Uterine smooth muscle cell (primary cell): Measurements from ENCODE around the gene SMIM7. TPM values are rescaled to one million over a fixed set of nuclear protein-coding genes. Genes with fewer than 3 reads are reported as not detected.

Experiments used
- total RNA-seq: library from RNA; depleted of rRNA; stranded (reverse); fragments of >200 nt; gene quantifications from 2 replicates; pipeline ENCODE4 v1.2.3, GENCODE V29; 2014

The SMIM7 gene
- 77.8 and 78.2 TPM in 2 replicates for total RNA-seq

GRCh38 chr19:16659832-16660708 lies at the start of gene SMIM7:
SMIM7 (minus strand) TSS chr19:16660144; CDS start chr19:16660110, 34 bp downstream.

GRCh38 chr19:16660763-16661479 lies 977 bp upstream of the SMIM7 start, which contains the start of gene TMEM38A:
TMEM38A (plus strand) TSS chr19:16661139; CDS start chr19:16661218, 79 bp downstream.

GRCh38 chr19:16628183-16628983 lies 31.6 kb downstream of the SMIM7 start, which contains the start of gene MED26:
MED26 (minus strand) TSS chr19:16628204; CDS start chr19:16627943, 261 bp downstream.

Other genes starting within 250 kb of the SMIM7 start
- 13.1 and 14.7 TPM in 2 replicates for gene EPS15L1, start 188.2 kb downstream of the SMIM7 start, total RNA-seq
- gene CALR3, start 164.0 kb downstream of the SMIM7 start, total RNA-seq: 0.22 TPM in 1 of 2 replicates, not detected in the other
- gene C19orf44, start 163.8 kb downstream of the SMIM7 start, total RNA-seq: 3.7 and 4.0 TPM in 2 replicates
- 3.9 and 5.4 TPM in 2 replicates for gene CHERP, start 117.7 kb downstream of the SMIM7 start, total RNA-seq
- gene SLC35E1, start 87.7 kb downstream of the SMIM7 start, total RNA-seq: 24.1 and 31.1 TPM in 2 replicates
- gene MED26, start 31.9 kb downstream of the SMIM7 start, total RNA-seq: 3.6 and 5.2 TPM in 2 replicates
- gene TMEM38A, start 995 bp upstream of the SMIM7 start, total RNA-seq: 0.77 and 1.4 TPM in 2 replicates
- gene NWD1, start 59.7 kb upstream of the SMIM7 start, total RNA-seq: not detected in 2 replicates
- 20.6 and 29.7 TPM in 2 replicates for gene SIN3B, start 169.3 kb upstream of the SMIM7 start, total RNA-seq
- gene F2RL3, start 228.9 kb upstream of the SMIM7 start, total RNA-seq: 0.22 TPM in 1 of 2 replicates, not detected in the other